ENCODE data around the gene MEGF6.

The MEGF6 gene

GRCh38 chr1:3611170-3612019, at the start of gene MEGF6:
Gene MEGF6 (minus strand): TSS chr1:3611508. CDS start chr1:3611268, 240 bp downstream.
- DNase-seq (ENCODE audit: low spot score) = peak; percentile 99

GRCh38 chr1:3660704-3661103, 49.4 kb upstream of the MEGF6 start:
- no peak for DNase-seq (ENCODE audit: low spot score)

- DNase-seq (ENCODE audit: low spot score) = no peak
Observed at GRCh38 chr1:3659093-3659492, 47.8 kb upstream of the MEGF6 start.

DNA sequence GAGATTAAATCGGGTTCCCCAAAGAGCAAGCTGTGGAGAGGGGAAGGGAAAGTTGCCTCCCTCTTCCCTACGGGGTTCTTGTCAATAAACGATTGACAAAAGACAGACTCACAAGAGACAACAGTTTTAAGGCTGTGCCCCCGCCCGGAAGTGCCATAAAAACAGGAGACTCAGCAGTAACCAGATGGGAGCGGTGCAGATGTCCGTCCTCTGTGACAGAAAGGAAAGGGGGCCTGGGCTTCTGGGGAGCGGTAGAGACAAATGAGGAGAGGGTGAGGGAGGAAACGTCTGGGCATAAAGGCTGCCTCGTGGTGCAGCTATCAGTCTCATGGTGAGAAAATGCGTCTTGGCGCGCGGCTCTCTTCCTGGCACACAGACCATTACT, 46.9 kb upstream of the MEGF6 start:
- no peak for DNase-seq (ENCODE audit: low spot score)

DNA sequence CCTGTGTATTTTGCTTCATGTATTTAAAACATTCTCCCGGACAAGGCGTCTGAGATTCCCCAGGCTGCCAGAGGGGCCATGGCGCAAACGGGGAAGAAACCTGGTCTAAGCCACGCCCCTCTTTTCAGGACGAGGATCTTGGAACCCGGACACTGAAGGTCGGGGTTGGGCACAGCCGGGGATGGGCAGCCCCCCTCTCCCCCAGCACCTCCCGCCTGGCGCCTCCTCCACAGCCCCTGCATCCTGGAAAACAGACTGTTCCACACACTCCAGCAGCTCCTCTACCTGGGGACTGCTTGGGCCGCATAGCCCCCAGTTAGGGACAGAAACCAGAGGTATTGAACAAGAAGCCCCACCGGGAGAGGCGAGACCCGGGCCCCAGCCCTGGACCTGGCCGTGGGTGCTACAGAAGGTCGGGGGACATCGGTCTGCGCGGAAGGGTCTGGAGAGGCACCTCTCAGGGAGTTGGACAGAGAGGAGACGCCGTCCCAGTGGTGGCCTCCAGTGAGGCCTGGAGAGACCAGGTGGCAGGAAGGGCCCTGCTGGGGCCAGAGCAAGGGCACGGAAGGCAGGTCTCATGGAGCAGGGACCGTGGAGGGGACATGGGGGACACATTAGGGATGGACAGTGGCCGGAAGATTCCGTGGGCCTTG, 46.4 kb upstream of the MEGF6 start:
- DNase-seq (ENCODE audit: low spot score) = no peak

- DNase-seq (ENCODE audit: low spot score) = no peak
Observed at GRCh38 chr1:3657096-3657475, 45.8 kb upstream of the MEGF6 start.

DNA sequence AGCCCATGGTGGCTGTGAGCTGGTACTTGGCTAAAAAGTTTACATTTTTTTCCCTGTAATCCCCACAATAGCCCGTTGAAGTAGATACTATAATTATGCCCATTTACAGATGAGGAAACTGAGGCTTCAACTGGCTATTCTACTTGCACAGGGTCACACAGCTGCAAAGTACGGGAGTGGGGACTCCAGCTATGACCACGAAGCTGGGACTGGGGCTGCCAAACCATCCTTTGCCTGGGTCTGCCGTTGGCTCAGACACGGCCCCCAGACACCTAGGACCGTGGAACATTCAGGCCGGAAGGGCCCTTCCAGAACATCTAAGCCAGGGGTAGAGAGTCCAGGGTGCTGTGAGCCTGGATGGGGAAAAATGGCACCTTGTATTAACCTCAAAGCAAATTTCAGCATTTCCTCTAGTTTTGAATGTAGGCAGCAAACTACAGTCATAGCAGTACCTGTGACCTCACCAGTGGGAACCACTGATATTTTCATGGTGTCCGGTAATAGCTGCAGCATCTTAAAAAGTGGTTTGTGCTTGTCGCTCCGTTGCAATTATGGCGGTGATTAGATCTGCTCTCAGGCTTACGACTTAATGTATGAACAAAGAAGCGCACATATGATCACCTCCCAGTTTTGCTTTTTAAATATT, 45.3 kb upstream of the MEGF6 start:
- no peak for DNase-seq (ENCODE audit: low spot score)

DNA sequence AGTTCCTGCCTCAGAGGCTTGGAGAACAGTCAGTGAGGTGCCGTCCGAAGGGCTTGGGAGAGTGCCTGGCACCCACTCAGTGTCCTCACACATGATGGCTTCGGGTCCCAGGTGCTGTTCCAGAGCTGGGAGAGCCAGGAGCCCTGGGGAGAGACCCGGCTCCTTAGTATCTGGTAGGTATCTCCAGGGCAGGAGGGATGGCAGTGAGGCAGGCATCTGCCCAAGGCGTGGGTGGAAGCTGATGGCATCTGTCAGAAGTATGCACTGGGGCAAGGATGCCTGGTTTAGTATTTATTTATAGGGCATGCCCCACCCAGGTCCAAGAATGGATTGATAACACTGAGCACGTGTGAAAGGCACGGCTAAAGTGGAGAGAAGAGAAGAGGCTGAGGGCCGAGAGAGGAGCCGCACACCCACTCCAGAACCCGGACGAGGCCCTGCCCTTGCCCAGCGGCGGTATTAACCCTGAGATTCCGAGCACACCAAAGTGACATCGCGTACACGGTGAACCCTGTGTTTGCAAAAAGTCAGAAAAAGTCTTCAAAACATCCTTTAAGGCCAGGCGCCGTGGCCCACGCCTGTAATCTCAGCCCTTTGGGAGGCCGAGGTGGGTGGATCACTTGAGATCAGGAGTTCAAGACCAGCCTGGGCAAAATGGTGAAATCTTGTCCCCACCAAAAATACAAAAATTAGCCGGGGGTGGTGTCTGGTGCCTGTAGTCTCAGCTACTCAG, 43.4 kb upstream of the MEGF6 start:
- no peak for DNase-seq (ENCODE audit: low spot score)

DNA sequence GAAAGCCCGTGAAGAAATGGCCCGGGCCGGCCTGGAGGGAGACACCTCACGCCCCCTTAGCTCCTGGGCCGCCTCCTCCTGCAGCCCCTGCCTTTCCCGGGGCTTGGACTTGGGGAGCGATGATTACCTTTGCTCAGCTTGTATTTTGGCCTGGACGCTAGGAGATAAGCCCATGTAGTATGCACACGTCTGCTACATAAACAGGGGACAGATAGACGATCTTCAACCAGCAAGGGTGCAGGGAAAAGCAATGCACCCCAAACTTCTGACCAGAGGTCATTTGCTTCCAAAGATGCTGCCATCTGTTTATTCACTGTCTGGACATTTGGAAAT, 41.9 kb upstream of the MEGF6 start:
- DNase-seq (ENCODE audit: low spot score) = no peak

DNA sequence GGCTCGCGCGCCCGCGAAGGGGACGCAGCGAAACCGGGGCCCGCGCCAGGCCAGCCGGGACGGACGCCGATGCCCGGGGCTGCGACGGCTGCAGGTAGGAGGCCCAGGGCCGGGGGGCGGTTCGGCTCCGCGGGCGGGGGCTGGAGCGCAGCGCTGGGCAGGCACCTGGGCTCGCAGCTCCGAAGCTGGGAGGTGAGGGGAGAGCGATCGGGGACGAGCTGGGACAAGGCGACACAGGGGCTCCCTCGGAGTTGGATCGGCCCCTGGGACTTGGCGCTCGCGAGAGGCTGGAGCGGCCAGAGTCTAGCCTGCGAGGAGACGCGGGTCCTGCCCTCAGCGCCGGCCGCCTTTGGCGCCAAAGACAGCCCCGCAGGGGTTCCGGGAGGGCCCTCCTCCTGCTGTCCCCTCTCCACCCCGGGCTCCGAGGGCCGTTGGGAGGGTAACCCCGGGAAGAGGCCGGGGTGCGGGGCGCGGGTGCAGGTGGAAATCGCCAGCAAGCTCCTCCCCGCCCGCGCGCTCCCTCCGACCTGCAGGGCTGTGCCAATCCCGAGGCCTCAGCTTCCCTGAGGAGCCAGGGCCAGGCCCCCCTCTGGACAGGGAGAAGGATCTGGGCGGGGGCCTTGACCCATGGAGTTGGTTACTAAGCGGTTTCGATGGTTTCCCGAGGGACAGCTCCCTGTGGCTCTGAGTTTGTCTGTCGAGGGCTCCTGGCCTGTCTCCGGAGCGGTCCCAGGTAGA, 41.4 kb upstream of the MEGF6 start:
- no peak for DNase-seq (ENCODE audit: low spot score)

DNA sequence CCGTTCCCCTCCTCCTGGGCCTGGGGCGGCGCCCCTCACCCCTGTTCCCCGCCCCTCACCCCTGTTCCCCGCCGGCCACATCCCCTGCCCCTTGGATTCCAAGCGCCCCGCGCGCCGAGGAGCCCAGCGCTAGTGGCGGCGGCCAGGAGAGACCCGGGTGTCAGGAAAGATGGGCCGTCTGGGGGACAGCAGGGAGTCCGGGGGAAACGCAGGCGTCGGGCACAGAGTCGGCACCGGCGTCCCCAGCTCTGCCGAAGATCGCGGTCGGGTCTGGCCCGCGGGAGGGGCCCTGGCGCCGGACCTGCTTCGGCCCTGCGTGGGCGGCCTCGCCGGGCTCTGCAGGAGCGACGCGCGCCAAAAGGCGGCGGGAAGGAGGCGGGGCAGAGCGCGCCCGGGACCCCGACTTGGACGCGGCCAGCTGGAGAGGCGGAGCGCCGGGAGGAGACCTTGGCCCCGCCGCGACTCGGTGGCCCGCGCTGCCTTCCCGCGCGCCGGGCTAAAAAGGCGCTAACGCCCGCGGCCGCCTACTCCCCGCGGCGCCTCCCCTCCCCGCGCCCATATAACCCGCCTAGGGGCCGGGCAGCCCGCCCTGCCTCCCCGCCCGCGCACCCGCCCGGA, 40.7 kb upstream of the MEGF6 start, which contains the start of gene TP73:
TSS of gene TP73 (plus strand) at position 587 of the 618 bp plus-strand sequence. CDS start 29,850 bp downstream, outside the sequence.
- DNase-seq (ENCODE audit: low spot score) = peak; percentile 71

- no peak for DNase-seq (ENCODE audit: low spot score)
Observed at GRCh38 chr1:3651026-3651929, 40.0 kb upstream of the MEGF6 start.

DNA sequence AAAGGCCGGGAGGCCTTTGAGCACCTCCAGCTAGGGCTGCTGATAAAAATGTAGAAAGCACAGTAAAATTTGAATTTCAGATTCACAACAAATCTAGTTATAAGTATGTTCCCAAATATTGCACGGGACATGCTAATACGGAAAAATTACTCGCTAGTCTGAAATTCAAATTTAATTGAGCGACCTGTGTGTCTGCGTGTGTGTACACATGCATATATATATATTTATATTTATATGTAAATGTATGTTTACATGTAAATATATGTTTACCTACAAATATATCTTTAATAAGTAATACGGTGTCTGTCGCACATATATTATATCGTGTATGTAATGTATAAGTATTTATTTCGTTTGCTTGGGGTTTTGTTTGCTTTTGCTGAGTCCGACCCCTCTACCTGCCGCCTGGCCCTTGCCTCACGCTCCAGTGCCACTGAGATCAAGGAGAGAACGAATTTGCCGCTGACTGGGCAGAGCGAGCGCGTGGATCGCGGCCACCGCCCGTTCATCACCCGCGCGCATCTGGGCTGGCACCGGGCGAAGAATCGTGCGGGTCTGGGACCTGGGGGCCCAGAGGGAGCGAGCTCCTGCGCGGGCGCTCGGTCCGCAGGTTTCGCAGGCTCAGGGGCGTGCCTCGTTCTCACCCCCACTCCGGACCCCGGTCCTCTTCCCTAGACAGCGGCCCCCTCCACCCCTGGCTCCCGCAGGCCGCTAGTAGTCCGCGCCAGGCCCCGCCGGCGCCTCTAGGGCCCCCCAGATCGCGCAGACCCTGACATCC, 39.1 kb upstream of the MEGF6 start:
- DNase-seq (ENCODE audit: low spot score) = no peak

DNA sequence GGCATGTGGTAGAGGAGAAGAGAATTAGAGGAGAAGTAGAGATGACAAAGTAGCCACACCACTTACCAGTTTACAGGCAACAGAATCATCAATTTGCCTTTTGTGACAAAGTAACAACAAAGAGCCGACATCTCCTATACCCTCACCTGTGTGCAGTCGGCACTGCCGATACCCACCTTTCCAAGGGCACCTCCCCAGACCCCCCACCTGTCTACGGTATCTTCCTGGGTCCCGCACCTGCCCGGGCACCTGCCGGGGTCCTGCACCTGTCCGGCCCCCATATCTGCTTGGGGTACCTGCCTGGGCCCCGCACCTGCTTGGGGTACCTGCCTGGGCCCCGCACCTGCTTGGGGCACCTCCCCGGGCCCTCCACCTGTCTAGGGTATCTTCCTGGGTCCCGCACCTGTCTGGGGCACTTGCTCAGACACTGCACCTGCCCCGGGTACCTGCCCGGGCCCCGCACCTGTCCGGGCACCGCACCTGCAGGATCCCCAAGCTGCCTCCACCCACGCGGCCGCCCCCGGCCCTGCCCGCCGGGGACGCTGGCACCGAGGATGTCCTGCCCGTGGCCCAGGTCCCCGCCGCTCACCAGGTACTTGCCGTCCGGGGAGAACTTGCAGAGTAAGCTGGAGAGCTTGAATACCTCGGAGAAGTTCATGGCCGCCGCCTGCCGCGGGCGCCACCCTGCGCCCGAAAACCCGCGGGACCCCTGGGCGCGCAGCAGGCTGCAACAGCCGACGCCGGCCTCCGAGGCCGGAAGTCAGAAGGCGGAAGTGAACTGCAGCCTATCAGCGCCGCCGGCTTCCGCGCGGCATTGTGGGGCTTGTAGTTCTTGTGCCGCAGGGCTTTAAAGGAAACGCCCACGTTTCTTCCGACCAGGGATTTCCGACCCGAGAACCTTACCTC, 38.3 kb upstream of the MEGF6 start, which contains the start of gene WRAP73:
TSS of gene WRAP73 (minus strand) at position 762 of the 906 bp plus-strand sequence. CDS start at position 658, 104 bp downstream.
- DNase-seq (ENCODE audit: low spot score) = peak; percentile 90

DNA sequence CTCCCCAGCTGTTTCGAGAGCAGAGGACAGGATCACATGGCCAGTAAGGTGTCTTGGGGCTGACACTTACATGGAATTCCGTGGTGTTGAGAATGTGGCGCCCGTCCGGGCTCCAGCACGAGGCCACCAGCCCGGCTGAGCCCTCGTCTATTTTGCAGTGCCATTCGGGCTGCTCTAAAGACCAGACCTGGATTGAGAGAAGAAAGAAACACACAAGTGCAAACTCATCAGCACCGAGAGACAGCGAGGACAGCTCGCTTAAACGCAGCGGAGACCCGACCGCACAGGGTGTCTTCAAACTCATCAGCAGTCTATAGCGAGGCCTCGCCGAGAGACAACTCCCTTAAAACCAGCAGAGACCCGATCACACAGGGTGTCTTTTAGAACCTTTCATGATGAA, 35.3 kb upstream of the MEGF6 start:
- DNase-seq (ENCODE audit: low spot score) = no peak

DNA sequence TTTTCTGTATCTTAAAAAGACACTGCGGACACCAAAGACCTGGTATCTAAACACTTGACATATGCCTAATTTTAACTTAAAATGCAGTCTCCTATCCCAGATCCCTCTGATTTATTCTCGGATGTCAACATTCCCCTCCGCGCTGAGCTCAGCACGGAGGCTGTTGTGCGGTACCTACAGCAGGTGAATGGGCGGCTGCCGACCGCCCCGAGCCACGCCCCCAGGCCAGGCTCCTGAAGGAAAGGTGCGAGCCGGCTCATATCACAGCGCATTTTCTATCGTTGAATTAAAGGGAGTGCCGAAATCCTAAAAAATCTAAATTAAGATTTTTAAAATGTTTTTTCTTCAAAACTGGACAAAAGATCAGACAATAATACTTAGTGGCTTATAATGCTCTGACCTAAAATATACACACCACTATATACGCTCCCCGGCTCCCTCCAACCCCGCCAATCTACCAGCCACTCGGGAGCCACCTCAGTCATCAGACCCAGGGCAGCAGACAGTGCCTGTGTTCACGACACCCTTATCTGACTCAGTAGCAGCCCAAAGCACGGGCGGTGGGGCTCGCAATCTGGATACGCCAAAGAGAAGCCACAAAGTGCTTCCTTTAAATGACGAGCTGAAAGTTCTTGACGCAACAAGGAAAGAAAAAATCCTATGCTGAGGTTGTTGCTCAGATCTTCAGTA, 34.5 kb upstream of the MEGF6 start:
- DNase-seq (ENCODE audit: low spot score) = no peak

DNA sequence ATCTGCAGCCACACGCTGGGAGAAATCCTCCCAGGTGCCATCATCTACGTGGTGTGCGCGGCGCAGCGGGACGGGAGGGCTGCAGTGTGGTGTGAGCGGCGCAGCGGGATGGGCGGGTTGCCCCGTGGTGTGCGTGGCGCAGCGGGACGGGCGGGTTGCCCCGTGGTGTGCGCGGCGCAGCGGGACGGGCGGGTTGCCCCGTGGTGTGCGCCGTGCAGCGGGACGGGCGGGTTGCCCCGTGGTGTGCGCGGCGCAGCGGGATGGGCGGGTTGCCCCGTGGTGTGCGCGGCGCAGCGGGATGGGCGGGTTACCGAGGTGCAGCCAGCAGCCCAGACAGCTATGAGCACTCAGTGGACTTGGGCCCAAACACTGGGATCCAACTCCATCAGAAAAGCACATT, 33.9 kb upstream of the MEGF6 start:
- DNase-seq (ENCODE audit: low spot score) = no peak

GRCh38 chr1:3644273-3644672, 33.0 kb upstream of the MEGF6 start:
- DNase-seq (ENCODE audit: low spot score) = no peak
